Breast epithelium (tissue), 3 donors: ENCODE data around the gene PDE4D.

ENCODE experiments used
- CTCF ChIP-seq, 3 donors: fragments of 450-650 bp; IDR thresholded peaks; one replicate each; pipeline ENCODE4 v1.5.1; 2016 to 2017; ENCODE audit warnings: antibody characterized with exemption in 3 of 3, mild to moderate bottlenecking in 3 of 3, moderate library complexity in 3 of 3
- POLR2A ChIP-seq: fragments of 450-650 bp; IDR thresholded peaks from one replicate; pipeline ENCODE4 v1.6.1; 2016; ENCODE audit warnings: antibody characterized with exemption, mild to moderate bottlenecking, moderate library complexity

GRCh38 chr5:59341760-59342159, 551.8 kb downstream of the PDE4D start:
- TF ChIP-seq CTCF (IDR thresholded peaks at IDR 0.05) (no peak), POLR2A (no peak)
